ENCODE measurements around the gene SET. TPM values are rescaled to one million over a fixed set of nuclear protein-coding genes. Genes with fewer than 3 reads are reported as not detected.

The SET gene
- polyA plus RNA-seq, 1 of the 3 experiments (the other 2 are of a cell fraction): 64.6 TPM

DNA sequence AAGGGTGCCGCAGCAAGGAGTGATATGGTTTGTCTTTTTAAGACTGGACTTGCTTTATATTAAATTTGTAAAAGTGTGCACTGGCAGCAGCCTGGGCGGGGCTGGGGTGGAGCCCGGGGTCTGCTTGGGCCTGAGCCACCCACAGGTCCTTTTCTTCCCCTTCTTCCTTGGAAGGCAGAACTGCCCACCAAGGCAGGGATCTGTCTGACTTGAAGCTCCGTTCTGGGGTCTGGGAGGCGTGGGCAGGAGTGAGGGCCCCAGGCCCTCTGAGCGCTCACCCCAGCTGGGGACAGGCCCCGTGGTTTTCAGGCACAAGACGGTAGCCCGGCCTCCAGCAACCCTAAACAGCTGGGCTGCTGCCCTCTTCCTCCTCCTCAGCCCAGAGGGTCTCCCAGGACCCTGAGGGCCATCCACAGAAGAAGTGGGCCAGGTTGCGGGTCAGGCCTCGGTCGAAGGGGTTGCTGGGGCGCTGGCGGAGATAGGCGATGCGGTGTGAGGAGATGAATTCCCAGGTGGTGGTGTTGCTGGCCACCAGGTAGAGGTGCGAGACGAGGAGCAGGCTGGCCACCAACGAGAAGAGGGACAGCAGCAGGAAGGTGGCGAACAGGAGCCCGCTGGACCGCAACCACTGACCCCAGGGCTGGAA, 31.9 kb downstream of the SET start:
- H3K9me3 ChIP-seq: no peaks in the 10 kb centered on the region
- no peak for TF ChIP-seq JUND (IDR thresholded peaks at IDR 0.05)
- no peak for TF ChIP-seq NRF1 (IDR thresholded peaks at IDR 0.05; ENCODE audit: low read depth, low read length)
- TF ChIP-seq NFIC (IDR thresholded peaks at IDR 0.05; ENCODE audit: borderline replicate concordance): no peak
- no peak for TF ChIP-seq TAF1 (IDR thresholded peaks at IDR 0.05; ENCODE audit: borderline replicate concordance, low read depth, low read length)
- H3K27me3 ChIP-seq (ENCODE audit: insufficient read depth): no peaks in the 10 kb centered on the region
- H3K36me3 ChIP-seq (replicated peaks in 1 of 2; ENCODE audit: control insufficient read depth in 1 of 2, insufficient read depth in 2 of 2, low read length in 1 of 2): peaks cover 0 to 7% of the 10 kb centered on the region in 2 experiments
- no peak overlapping the region for H3K4me3 ChIP-seq (ENCODE audit: low read depth in 2 of 2, low read length in 1 of 2)
- H3K4me2 ChIP-seq: no peak overlapping the region
- ChIA-PET POLR2A (no interaction called here), CTCF (interaction anchor here (2.7 kb wide), 1 partner anchor 19 kb away, joined by 8 read pairs; the partner anchor contains the start of gene PKN3)
- H2AFZ ChIP-seq (ENCODE audit: low read depth): no peak overlapping the region
- no peak overlapping the region for H3K27ac ChIP-seq (ENCODE audit: low read depth in 2 of 2, low read length in 1 of 2)
- no peaks in the 10 kb centered on the region for H3K9me2 ChIP-seq
- DNase-seq: no peak
- H3F3A ChIP-seq (replicated peaks; ENCODE audit: insufficient read depth): peaks cover 4% of the 10 kb centered on the region
- H3K4me1 ChIP-seq (ENCODE audit: control insufficient read depth in 1 of 2, insufficient read depth in 2 of 2, low read depth in 1 of 2, low read length in 1 of 2): peaks cover 0 to 14% of the 10 kb centered on the region in 2 experiments; a peak in 1 of 4 replicates
- no peak overlapping the region for H3K9ac ChIP-seq
- H3K79me2 ChIP-seq (ENCODE audit: insufficient read depth): no peaks in the 10 kb centered on the region
- WGBS (ENCODE audit: low lambda C conversion rate): 94% methylated on average over 16 of the region's 22 CpGs
- H4K20me1 ChIP-seq (ENCODE audit: insufficient read depth): no peaks in the 10 kb centered on the region

GRCh38 chr9:128721487-128722010, 32.5 kb downstream of the SET start:
- Histone ChIP-seq H3K9me2 (no peaks in the 10 kb centered on the region), H3K27me3 (ENCODE audit: insufficient read depth) (no peaks in the 10 kb centered on the region), H3K27ac (ENCODE audit: low read depth in 2 of 2, low read length in 1 of 2) (no peak overlapping the region), H3K9me3 (no peaks in the 10 kb centered on the region), H3K36me3 (replicated peaks in 1 of 2; ENCODE audit: control insufficient read depth in 1 of 2, insufficient read depth in 2 of 2, low read length in 1 of 2) (peaks cover 0 to 7% of the 10 kb centered on the region in 2 experiments), H4K20me1 (ENCODE audit: insufficient read depth) (no peaks in the 10 kb centered on the region), H3F3A (replicated peaks; ENCODE audit: insufficient read depth) (peaks cover 6% of the 10 kb centered on the region), H3K4me1 (ENCODE audit: control insufficient read depth in 1 of 2, insufficient read depth in 2 of 2, low read depth in 1 of 2, low read length in 1 of 2) (peaks cover 0 to 14% of the 10 kb centered on the region in 2 experiments; a peak in 1 of 4 replicates), H2AFZ (ENCODE audit: low read depth) (no peak overlapping the region), H3K79me2 (ENCODE audit: insufficient read depth) (no peaks in the 10 kb centered on the region), H3K4me3 (ENCODE audit: low read depth in 2 of 2, low read length in 1 of 2) (no peak overlapping the region), H3K9ac (no peak overlapping the region), H3K4me2 (no peak overlapping the region)
- peak; percentile 19 for DNase-seq
- POLR2A ChIA-PET: no interaction called here
- WGBS (ENCODE audit: low lambda C conversion rate): 90% methylated on average over 17 of the region's 18 CpGs
- TF ChIP-seq CTCF (IDR thresholded peaks at IDR 0.05): no peak
- TF ChIP-seq, protein P1, sequence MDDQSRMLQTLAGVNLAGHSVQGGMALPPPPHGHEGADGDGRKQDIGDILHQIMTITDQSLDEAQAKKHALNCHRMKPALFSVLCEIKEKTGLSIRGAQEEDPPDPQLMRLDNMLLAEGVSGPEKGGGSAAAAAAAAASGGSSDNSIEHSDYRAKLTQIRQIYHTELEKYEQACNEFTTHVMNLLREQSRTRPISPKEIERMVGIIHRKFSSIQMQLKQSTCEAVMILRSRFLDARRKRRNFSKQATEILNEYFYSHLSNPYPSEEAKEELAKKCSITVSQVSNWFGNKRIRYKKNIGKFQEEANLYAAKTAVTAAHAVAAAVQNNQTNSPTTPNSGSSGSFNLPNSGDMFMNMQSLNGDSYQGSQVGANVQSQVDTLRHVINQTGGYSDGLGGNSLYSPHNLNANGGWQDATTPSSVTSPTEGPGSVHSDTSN (IDR thresholded peaks at IDR 0.05): no peak
- no peak for TF ChIP-seq TEAD4 (IDR thresholded peaks at IDR 0.05; ENCODE audit: borderline replicate concordance, insufficient read depth)
- TF ChIP-seq RAD21 (IDR thresholded peaks at IDR 0.05; ENCODE audit: low read length): no peak
- TF ChIP-seq TAF1 (IDR thresholded peaks at IDR 0.05; ENCODE audit: borderline replicate concordance, low read depth, low read length): no peak
- TF ChIP-seq GATA2 (CRISPR knock-in tag; IDR thresholded peaks at IDR 0.05): no peak
- no peak for TF ChIP-seq NRF1 (IDR thresholded peaks at IDR 0.05; ENCODE audit: low read depth, low read length)
- TF ChIP-seq JUND (IDR thresholded peaks at IDR 0.05): no peak
- no peak for TF ChIP-seq CHD2 (IDR thresholded peaks at IDR 0.05; ENCODE audit: low read length, partially characterized antibody)
- TF ChIP-seq TCF12 (IDR thresholded peaks at IDR 0.05): no peak
- TF ChIP-seq EZH2phosphoT487 (IDR thresholded peaks at IDR 0.05; ENCODE audit: borderline replicate concordance, low read depth): no peak
- TF ChIP-seq, protein P2, sequence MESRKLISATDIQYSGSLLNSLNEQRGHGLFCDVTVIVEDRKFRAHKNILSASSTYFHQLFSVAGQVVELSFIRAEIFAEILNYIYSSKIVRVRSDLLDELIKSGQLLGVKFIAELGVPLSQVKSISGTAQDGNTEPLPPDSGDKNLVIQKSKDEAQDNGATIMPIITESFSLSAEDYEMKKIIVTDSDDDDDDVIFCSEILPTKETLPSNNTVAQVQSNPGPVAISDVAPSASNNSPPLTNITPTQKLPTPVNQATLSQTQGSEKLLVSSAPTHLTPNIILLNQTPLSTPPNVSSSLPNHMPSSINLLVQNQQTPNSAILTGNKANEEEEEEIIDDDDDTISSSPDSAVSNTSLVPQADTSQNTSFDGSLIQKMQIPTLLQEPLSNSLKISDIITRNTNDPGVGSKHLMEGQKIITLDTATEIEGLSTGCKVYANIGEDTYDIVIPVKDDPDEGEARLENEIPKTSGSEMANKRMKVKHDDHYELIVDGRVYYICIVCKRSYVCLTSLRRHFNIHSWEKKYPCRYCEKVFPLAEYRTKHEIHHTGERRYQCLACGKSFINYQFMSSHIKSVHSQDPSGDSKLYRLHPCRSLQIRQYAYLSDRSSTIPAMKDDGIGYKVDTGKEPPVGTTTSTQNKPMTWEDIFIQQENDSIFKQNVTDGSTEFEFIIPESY (IDR thresholded peaks at IDR 0.05; ENCODE audit: borderline replicate concordance, low read depth): no peak
- CTCF ChIA-PET: interaction anchor here (2.7 kb wide), 1 partner anchor 19 kb away, joined by 8 read pairs; the partner anchor contains the start of gene PKN3

All from SK-N-SH (cell line).